ENCODE data around the gene EP300.
A peak's percentile ranks its signal among the peaks of the same experiment; 100 is the strongest.
"Not testable (repeated sequence)": the region's sequence is repeated elsewhere in the genome, so short reads cannot be mapped to it uniquely, and the experiment has no call there.

Gene EP300
- total RNA-seq = 38.8 to 297 (median 87.7) reads per million in 17 experiments

DNA sequence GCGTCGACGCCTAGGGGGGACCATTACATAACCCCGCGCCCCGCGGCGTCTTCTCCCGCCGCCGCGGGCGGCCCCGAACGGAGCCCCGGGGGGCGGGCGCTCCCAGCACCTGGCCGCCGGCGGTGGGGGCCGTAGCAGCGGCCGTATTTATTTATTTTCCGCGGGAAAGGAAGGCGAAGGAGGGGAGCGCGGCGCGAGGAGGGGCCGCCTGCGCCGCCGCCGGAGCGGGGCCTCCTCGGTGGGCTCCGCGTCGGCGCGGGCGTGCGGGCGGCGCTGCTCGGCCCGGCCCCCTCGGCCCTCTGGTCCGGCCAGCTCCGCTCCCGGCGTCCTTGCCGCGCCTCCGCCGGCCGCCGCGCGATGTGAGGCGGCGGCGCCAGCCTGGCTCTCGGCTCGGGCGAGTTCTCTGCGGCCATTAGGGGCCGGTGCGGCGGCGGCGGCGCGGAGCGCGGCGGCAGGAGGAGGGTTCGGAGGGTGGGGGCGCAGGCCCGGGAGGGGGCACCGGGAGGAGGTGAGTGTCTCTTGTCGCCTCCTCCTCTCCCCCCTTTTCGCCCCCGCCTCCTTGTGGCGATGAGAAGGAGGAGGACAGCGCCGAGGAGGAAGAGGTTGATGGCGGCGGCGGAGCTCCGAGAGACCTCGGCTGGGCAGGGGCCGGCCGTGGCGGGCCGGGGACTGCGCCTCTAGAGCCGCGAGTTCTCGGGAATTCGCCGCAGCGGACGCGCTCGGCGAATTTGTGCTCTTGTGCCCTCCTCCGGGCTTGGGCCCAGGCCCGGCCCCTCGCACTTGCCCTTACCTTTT lies at the start of gene EP300:
Gene EP300, plus strand, starts transcription at position 570 of the 795 bp plus-strand sequence. CDS start 413 bp downstream, outside the sequence.
- peak; percentile 72 to 90 (median 84) for DNase-seq

DNA sequence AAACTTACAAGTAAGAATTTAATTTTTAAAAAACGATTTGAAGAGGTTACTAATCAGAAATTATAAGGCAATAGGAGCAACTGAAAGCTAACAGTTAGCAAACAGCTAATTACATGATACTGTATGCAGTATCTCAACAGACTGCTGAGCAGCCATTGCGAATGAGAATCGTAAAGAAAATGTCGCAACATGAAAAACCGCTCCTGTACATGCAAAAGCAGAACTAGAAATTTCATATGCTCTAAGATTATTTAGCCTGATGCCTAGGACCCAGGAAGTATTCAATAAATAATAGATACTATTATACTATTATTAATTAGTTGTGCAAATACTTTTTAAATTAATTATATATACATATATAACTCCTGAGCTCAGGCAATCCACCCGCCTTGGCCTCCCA lies 48.7 kb upstream of the EP300 start:
- peak; percentile 63 to 86 (median 75) for DNase-seq

DNA sequence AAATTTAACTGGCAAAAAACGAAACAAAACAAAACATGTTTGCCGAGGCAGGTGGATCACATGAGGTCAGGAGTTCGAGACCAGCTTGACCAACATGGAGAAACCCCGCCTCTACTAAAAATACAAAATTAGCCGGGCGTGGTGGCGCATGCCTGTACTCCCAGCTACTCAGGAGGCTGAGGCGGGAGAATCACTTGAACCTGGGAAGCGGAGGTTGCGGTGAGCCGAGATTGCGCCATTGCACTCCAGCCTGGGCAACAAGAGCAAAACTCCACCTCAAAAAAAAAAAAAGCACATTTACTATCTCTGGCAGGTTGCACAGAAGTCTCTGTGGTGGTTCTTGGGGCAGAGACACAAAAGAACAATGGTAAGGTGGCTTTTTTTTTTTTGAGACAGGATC lies 46.8 kb upstream of the EP300 start:
- not testable (repeated sequence) for DNase-seq

DNA sequence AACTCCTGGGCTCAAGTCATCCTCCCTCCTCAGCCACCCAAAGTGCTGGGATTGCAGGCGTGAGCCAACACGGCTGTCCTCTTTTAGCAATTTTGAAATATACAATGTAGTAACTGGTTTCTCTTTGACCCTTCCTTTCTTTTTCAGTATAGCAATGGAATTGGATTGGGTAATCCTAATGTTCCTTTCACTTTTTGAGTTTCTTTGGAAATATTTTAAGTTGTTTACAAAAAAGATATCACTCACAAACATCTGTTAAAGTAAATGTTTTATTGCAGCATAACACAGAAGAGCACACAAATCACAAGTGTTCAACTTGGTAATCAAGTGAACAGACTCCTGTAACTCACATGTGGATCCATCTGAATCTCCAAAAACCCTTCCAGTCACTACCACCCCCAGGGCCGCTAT lies 44.6 kb upstream of the EP300 start:
- DNase-seq = peak in 3 of 4 experiments; percentile 16 to 35 (median 30)

DNA sequence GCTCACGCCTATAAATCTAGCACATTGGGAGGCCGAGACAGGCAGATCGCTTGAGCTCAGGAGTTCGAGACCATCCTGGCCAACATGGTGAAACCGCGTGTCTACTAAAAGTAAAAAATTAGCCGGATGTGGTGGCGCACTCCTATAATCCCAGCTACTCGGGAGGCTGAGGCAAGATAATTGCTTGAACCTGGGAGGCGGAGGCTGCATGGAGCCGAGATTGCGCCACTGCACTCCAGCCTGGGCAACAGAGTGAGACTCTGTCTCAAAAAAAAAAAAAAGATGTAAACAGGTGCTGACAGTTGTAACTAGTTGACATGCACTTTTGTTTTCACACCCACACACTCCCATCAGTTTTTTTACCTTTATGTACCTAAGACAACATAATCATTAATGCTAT lies 44.0 kb upstream of the EP300 start:
- DNase-seq = not testable (repeated sequence)

DNA sequence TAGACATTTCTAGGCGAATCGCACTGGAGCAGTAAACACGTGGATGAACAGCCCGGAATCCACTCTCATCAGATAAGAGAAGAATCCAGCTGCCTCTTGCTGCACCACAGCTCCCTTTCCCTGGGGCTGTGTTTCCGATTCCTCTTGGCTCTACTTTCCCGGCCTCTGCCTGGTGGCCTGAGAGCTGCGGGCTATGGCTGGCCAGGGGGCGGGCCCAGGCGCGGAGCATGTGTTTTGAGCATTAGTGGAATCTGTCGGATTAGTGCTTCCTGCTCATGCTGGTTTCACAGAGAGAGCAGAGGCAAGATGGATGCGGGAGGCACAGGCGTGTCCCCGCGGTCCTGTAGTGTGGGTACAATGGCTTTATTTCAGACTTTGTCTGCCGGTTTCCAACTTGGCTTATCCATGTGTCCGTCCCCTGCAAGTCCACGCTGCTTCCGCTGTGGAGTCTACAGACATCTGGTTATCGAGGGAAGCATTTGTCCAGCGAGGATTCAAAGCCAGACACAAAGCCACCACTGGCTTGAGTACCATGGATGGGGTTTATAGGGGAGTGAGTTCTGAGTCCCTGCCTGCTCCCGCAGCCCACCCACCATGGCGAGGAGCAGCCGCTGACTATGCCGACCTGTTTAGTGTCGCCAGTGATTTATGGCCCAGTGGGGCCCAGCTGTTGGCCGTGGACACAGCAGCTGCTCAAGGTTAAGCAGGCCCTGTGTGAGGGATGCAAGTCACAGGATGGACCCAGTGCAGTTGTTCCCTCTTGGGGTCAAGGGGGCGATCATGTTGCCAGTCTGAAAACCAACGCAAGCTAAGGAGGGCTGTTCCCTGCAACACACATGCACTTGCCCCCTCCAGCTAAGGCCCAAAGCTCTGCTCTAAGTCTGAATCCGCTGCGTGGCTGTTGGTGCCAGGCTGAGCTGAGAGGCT lies 43.3 kb upstream of the EP300 start:
- peak; percentile 36 to 56 (median 40) for DNase-seq

DNA sequence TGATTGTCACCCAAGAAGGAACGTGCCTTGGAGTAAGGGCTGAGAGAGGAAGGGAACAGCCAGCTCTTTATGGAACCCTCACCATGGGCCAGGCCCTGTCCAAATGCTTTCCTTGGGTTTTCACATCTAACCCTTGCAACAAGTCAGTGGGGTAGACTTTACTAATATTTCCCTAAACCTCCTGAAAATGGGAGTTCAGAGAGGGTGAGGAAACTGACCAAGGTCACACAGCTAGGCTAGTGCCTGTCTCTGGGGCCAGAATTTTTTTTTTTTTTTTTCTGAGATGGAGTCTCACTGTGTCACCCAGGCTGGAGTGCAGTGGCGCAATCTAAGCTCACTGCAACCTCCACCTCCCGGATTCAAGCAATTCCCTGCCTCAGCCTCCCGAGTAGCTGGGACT lies 42.6 kb upstream of the EP300 start:
- DNase-seq = not testable (repeated sequence)

DNA sequence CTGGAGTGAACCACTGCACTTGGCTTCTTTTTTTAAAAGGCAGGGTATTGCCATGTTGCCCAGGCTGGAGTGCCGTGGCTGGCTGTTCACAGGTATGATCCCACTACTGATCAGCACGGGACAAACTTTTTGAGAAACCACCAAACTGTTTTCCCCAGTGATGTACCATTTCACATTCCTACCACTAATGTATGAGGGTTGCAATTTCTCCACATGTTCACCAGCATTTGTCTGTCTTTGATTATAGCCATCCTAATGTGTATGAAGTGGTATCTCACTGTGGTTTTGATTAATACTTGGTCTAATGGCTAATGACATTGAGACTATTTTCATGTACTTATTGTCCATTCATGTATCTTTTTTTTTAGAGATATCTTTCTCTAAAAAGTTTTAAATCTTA lies 41.5 kb upstream of the EP300 start:
- no peak for DNase-seq

DNA sequence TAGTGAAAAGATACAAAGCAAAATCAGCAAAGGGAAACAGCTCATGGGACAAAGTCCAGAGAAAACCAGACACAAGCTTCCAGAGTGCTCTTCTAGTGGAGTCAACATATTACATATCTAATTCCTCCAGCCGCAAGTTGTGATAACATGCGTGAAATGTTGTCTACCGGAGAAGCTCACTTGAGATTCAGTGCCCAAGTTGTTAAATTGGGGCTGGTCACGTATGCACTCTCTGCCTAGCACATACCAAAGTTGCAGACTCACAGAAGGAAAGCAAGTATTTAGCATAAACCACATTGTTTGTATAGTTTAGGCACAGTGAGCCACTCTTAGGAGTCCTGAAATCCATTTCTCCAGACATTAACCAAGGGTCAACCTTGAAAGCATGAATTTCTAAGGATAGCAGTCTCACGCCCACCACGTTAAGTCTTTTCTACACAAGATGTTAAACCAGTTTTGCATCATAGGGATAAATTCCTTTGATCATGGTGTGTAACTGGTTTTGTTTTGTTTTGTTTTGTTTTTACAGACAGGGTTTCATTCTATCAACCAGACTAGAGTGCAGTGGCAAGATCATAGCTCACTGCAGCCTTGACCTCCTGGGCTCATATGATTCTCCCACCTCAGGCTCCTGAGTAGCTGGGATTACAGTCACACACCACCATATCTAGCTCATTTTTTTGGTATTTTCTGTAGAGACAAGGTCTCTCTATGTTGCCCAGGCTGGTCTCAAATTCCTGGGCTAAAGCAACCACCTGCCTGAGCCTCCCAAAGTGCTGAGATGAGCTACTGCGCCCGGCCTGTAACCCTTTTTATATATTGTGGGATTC lies 39.5 kb upstream of the EP300 start:
- DNase-seq = no peak

DNA sequence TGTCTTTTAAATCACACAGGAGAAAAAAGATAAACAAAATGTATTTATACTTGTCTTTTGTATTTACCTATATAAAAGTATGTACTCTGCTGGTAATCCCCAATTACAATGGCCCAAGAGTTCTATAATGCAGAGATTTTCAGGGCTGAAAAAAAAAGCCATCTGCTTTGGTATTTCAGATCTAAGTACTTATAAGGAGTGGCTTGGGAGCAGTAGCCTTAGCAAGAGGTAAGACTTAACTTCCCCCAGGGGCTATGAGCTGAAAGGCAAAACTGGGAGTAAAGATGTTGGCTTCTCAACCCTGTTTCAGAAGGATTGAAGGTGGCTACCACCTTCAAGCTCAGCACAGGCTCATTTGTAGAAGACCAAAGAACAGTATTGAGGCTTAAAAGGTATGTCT lies 35.3 kb upstream of the EP300 start:
- DNase-seq = no peak

DNA sequence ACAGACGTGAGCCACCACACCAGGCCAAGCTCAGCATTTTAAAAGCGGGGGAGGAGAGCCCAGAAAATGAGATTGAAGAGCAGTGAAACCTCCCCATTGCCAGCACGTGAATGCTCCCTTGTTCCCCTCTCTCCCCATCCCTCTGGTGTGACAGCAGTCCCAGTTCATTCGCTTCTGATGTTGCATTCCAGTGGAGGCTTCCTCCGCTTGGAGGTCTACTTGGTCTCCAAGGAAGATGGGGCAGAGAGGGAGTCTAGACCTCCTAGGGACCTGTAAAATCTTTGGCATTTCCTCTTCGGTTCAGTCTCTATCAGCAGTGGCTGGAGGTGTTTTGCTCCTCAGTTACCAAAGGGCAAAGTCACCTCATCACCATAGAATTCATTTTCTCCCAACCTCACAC lies 30.2 kb upstream of the EP300 start:
- DNase-seq = no peak

DNA sequence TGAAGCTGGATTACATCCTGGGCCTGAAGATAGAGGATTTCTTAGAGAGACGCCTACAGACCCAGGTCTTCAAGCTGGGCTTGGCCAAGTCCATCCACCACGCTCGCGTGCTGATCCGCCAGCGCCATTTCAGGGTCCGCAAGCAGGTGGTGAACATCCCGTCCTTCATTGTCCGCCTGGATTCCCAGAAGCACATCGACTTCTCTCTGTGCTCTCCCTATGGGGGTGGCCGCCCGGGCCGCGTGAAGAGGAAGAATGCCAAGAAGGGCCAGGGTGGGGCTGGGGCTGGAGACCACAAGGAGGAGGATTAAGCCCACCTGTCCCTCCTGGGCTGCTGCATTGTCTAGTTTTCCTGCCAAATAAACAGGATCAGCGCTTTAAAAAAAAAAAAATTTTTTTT lies 28.1 kb upstream of the EP300 start:
- DNase-seq = not testable (repeated sequence)

DNA sequence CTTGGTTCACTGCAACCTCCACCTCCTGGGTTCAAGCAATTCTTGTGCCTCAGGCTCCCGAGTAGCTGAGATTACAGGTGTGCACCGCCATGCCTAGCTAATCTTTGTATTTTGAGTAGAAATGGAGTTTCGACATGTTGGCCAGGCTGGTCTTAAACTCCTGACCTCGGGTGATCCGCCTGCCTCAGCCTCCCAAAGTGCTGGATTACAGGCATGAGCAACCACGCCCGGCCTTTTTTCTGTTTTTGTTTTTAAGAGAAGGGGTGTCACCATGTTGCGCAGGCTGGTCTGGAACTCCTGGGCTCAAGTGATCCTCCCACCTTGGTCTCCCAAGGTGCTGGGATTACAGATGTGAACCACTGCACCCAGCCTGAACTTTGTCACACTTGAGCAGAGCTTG lies 26.1 kb upstream of the EP300 start:
- DNase-seq = not testable (repeated sequence)

DNA sequence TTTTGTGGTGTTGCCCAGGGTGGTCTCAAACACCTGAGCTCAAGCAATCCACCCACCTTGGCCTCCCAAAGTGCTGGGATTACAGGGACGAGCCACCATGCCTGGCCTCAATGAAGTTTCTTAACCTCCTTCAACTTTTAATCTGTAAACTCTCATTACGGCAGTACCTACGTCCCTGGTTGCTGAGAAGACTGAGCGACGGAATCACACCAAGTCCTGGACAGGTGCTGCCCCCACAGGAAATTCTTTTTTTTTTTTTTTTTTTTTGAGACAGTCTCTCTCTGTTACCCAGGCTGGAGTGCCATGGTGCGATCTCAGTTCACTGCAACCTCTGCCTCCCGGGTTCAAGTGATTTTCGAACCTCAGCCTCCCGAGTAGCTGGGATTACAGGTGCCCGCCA lies 24.4 kb upstream of the EP300 start:
- DNase-seq = not testable (repeated sequence)

DNA sequence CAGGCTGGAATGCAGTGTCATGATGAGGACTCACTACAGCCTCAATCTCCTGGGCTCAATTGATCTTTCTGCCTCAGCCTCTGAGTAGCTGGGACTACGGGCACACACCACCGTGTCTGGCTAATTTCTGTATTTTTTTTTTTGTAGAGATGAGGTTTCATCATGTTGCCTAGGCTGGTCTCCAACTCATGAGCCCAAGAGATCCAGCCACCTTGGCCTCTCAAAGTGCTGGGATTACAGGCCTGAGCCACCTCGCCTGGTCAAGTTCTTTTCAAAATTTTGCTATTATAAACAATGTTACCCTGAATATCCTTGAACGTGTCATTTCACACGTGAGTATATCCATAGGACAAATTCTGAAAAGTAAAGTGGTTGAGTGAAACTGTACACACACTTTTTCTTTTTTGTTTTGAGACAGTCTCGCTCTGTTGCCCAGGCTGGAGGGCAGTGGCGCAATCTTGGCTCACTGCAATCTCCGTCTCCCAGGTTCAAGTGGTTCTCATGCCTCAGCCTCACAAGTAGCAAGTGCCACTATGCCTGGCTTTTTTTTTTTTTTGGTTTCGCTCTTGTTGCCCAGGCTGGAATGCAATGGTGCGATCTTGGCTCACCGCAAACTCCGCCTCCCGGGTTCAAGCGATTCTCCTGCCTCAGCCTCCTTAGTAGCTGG lies 21.6 kb upstream of the EP300 start:
- DNase-seq = no peak

DNA sequence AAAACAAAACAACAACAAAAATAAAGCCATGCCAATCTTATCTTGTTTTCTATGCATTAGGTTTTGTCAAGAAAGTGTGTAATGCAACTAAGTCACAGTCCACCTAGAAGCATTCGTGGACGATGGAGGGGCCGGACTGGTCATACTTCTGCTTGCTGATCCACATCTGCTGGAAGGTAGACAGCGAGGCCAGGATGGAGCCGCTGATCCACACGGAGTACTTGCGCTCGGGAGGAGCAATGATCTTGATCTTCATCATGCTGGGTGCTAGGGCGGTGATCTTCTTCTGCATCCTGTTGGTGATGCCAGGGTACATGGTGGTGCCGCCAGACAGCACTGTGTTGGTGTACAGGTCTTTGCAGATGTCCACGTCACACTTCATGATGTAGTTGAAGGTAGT lies 18.3 kb upstream of the EP300 start:
- no peak for DNase-seq

DNA sequence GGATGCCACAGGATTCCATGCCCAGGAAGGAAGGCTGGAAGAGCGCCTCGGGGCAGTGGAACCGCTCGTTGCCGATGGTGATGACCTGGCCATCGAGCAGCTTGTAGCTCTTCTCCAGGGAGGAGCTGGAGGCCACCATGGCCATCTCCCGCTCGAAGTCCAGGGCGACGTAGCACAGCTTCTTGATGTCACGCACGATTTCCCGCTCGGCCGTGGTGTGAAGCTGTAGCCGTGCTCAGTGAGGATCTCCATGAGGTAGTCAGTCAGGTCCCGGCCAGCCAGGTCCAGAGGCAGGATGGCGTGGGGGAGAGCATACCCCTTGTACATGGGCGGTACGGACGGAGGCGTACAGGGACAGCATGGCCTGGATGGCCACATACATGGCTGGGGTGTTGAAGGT lies 17.9 kb upstream of the EP300 start:
- DNase-seq = no peak

DNA sequence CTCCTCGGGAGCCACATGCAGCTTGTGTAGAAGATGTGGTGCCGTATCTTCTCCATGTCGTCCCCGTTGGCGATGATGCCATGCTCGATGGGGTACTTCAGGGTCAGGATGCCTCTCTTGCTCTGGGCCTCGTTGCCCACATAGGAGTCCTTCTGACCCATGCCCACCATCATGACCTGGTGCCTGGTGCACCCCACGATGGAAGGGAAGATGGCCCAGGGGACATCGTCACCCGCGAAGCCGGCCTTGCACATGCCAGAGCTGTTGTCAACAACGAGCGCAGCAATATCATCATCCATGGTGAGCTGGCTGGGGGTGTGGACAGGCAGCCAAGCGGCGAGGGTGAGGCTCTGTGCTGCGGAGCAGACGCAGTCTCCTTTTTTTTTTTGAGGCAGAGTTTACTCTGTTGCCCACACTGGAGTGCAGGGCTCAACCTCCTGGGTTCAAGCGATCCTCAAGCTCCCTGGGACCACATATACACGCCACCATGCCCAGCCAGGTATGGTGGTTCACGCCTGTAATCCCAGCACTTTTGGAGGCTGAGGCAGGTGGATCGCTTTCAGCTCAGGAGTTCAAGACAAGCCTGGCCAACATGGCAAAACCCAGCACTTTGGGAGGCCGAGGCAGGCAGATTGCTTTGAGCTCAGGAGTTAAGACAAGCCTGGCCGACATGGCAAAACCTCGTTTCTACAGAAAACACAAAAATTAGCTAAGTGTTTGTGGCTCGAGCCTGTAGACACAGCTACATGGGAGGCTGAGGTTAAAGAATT lies 17.3 kb upstream of the EP300 start:
- no peak for DNase-seq

DNA sequence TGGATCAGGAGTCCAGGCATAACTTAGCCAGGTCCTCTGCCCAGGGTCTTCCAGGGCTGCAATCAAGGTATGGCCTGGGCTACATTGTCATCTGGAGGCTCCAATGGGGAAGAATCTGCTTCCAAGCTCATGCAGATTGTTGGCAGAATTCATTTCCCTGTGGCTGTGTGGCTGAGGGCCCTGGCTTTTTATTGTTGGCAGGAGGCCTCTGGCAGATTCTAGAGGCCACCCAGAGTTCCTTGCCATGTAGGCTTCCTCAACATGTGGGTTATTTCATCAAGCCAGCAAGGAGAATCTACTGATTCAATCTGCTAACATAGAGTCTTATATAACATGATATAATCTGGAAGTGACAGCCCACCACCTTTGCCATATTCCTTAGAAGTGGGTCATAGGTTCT lies 16.4 kb upstream of the EP300 start:
- no peak for DNase-seq

DNA sequence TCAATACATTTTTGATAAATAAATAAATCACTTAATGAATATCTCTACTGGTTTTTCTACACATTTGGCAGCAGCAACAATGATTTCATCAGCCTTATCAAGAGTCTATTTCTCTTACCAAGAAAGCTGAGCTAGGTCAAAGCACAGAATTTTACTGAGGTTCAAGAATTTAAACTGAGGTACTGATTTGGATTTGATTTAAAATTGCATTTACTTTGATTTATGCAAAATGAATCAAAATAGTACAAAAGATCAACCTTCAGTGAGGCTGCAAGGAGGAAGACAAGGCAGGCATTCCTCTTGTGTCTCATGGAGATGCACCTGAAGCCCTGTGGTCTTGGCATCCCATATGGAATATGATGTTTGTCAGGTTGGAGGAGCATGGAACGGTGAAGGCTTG lies 15.5 kb upstream of the EP300 start:
- no peak for DNase-seq

DNA sequence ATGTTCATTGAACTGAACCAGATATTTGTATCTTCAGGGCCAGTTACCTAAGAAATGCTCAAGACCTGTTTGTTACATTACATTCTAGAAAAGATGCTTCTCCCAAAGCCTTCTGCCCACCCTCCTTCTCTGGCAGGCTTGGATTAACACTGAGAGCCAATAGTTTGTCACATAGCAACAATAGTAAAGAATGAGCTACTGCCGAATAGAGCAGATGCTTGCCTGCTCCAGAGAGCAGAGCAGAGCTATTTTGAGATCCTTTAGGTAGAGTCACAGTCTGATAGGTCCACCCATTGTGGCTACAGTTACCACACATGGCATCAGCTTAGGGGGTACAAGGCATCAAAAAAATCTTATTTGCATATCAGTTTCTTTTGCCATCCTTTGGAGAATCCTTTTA lies 13.5 kb upstream of the EP300 start:
- DNase-seq = no peak
